Nephron (organoid): ENCODE measurements around the gene NPM3.
"Not testable (repeated sequence)": the region's sequence is repeated elsewhere in the genome, so short reads cannot be mapped to it uniquely, and the experiment has no call there.

Experiments used
- H3K27ac Mint-ChIP-seq, 3 experiments: 2 replicates each; pipeline ENCODE4 v1.8.0; 2020; ENCODE audit warnings: mixed read lengths in 3 of 3, mild to moderate bottlenecking in 2 of 3, moderate library complexity in 1 of 3
- H3K27me3 Mint-ChIP-seq: 2 replicates; pipeline ENCODE4 v1.8.0; 2021; ENCODE audit warnings: low read depth, mild to moderate bottlenecking, moderate library complexity, mixed read lengths
- H3K36me3 Mint-ChIP-seq: 2 replicates; pipeline ENCODE4 v1.8.0; 2020; ENCODE audit warnings: low read depth, mixed read lengths
- H3K4me1 Mint-ChIP-seq: 2 replicates; pipeline ENCODE4 v1.8.0; 2020; ENCODE audit warnings: mixed read lengths
- H3K4me3 Mint-ChIP-seq, 3 experiments: 2 replicates each; pipeline ENCODE4 v1.8.0; 2020; ENCODE audit warnings: mild to moderate bottlenecking in 3 of 3, mixed read lengths in 3 of 3, moderate library complexity in 2 of 3
- H3K9me3 Mint-ChIP-seq: 2 replicates; pipeline ENCODE4 v1.8.0; 2020; ENCODE audit warnings: mixed read lengths
- CTCF ChIP-seq, 3 experiments: fragments of 200-600 bp; sonication (generic); IDR thresholded peaks; one replicate each; pipeline ENCODE4 v1.5.0; 2021; ENCODE audit warnings: antibody characterized with exemption in 3 of 3; ENCODE audit not compliant: unreplicated experiment in 3 of 3

The NPM3 gene

GRCh38 chr10:101789686-101790085, 6.4 kb upstream of the NPM3 start:
- no peak overlapping the region for H3K27ac Mint-ChIP-seq
- peaks cover 62% of the 10 kb centered on the region for H3K36me3 Mint-ChIP-seq
- peaks cover 4% of the 10 kb centered on the region for H3K4me1 Mint-ChIP-seq
- no peak overlapping the region for H3K4me3 Mint-ChIP-seq
- H3K27me3 Mint-ChIP-seq = no peaks in the 10 kb centered on the region
- no peaks in the 10 kb centered on the region for H3K9me3 Mint-ChIP-seq
- TF ChIP-seq CTCF (IDR thresholded peaks at IDR 0.05; ENCODE audit: unreplicated experiment in 3 of 3) = no peak

GRCh38 chr10:101789231-101789630, 6.0 kb upstream of the NPM3 start:
- H3K27ac Mint-ChIP-seq, H3K27me3 Mint-ChIP-seq: not testable (repeated sequence)
- H3K36me3 Mint-ChIP-seq = peaks cover 57% of the 10 kb centered on the region

GRCh38 chr10:101785801-101786200, 2.6 kb upstream of the NPM3 start:
- Mint-ChIP-seq H3K27me3 (peaks cover 16% of the 10 kb centered on the region), H3K9me3 (no peaks in the 10 kb centered on the region), H3K4me1 (peaks cover 36% of the 10 kb centered on the region), H3K4me3 (peak overlapping the region; percentile 1 to 57 (median 1)), H3K27ac (no peak overlapping the region), H3K36me3 (peaks cover 36% of the 10 kb centered on the region)
- TF ChIP-seq CTCF (IDR thresholded peaks at IDR 0.05; ENCODE audit: unreplicated experiment in 3 of 3) = no peak

More at GRCh38 chr10:101789231-101789630, 6.0 kb upstream of the NPM3 start:
- H3K4me3 Mint-ChIP-seq, H3K9me3 Mint-ChIP-seq, H3K4me1 Mint-ChIP-seq: not testable (repeated sequence)

GRCh38 chr10:101784558-101784957, 1.3 kb upstream of the NPM3 start:
- Mint-ChIP-seq H3K9me3 (no peaks in the 10 kb centered on the region), H3K36me3 (peaks cover 32% of the 10 kb centered on the region), H3K4me3 (peak overlapping the region; percentile 98 to 100 (median 100)), H3K4me1 (peaks cover 36% of the 10 kb centered on the region), H3K27ac (peak overlapping the region; percentile 67 to 84 (median 71)), H3K27me3 (peaks cover 29% of the 10 kb centered on the region)
- TF ChIP-seq CTCF (IDR thresholded peaks at IDR 0.05; ENCODE audit: unreplicated experiment in 3 of 3) = no peak

- no peaks in the 10 kb centered on the region for H3K9me3 Mint-ChIP-seq
- H3K4me1 Mint-ChIP-seq = peaks cover 42% of the 10 kb centered on the region
- H3K36me3 Mint-ChIP-seq = peaks cover 24% of the 10 kb centered on the region
- peak overlapping the region; percentile 98 to 100 (median 100) for H3K4me3 Mint-ChIP-seq
- peaks cover 37% of the 10 kb centered on the region for H3K27me3 Mint-ChIP-seq
- no peak for TF ChIP-seq CTCF (IDR thresholded peaks at IDR 0.05; ENCODE audit: unreplicated experiment in 3 of 3)
- H3K27ac Mint-ChIP-seq = peak overlapping the region; percentile 67 to 84 (median 71)
These were observed 481 bp upstream of the NPM3 start for GRCh38 chr10:101783736-101784118.

GRCh38 chr10:101781984-101782810, 1.0 kb downstream of the NPM3 start:
- Mint-ChIP-seq H3K27ac (no peak overlapping the region), H3K36me3 (peaks cover 25% of the 10 kb centered on the region), H3K4me3 (peak overlapping the region; percentile 98 to 100 (median 100)), H3K4me1 (peaks cover 43% of the 10 kb centered on the region), H3K27me3 (peaks cover 52% of the 10 kb centered on the region), H3K9me3 (no peaks in the 10 kb centered on the region)
- TF ChIP-seq CTCF (IDR thresholded peaks at IDR 0.05; ENCODE audit: unreplicated experiment in 3 of 3) = no peak
